ENCODE data around the gene PAFAH1B2. TPM values are rescaled to one million over a fixed set of nuclear protein-coding genes. Genes with fewer than 3 reads are reported as not detected.
"Not testable (repeated sequence)": the region's sequence is repeated elsewhere in the genome, so short reads cannot be mapped to it uniquely, and the experiment has no call there.

PAFAH1B2 gene
- total RNA-seq, 1 experiment from 2014 or later = 66.7 TPM

GRCh38 chr11:117122556-117122955 is 21.5 kb upstream of the PAFAH1B2 start:
- CTCF ChIA-PET = no interaction called here
- no peaks in the 10 kb centered on the region for H3K36me3 Mint-ChIP-seq (ENCODE audit: insufficient read depth, unreplicated experiment)
- H3K27me3 Mint-ChIP-seq (ENCODE audit: unreplicated experiment) = peaks cover 13% of the 10 kb centered on the region

GRCh38 chr11:117126223-117126965 is 17.7 kb upstream of the PAFAH1B2 start:
- CTCF ChIA-PET = no interaction called here
- BruUV-seq (replicated peaks) = no TSS peak
- Mint-ChIP-seq H3K36me3 (ENCODE audit: insufficient read depth, unreplicated experiment) (no peaks in the 10 kb centered on the region), H3K27me3 (ENCODE audit: unreplicated experiment) (peaks cover 13% of the 10 kb centered on the region), H3K9me3 (ENCODE audit: low read depth, unreplicated experiment) (no peaks in the 10 kb centered on the region), H3K27ac (ENCODE audit: unreplicated experiment) (no peak overlapping the region), H3K4me3 (ENCODE audit: low read depth, unreplicated experiment) (no peak overlapping the region), H3K4me1 (ENCODE audit: low read depth, unreplicated experiment) (no peaks in the 10 kb centered on the region)
- no peak for DNase-seq
- intact Hi-C loops (cut with micrococcal nuclease; ENCODE audit: unreplicated experiment) = no loop called here
- TF ChIP-seq, protein P1, sequence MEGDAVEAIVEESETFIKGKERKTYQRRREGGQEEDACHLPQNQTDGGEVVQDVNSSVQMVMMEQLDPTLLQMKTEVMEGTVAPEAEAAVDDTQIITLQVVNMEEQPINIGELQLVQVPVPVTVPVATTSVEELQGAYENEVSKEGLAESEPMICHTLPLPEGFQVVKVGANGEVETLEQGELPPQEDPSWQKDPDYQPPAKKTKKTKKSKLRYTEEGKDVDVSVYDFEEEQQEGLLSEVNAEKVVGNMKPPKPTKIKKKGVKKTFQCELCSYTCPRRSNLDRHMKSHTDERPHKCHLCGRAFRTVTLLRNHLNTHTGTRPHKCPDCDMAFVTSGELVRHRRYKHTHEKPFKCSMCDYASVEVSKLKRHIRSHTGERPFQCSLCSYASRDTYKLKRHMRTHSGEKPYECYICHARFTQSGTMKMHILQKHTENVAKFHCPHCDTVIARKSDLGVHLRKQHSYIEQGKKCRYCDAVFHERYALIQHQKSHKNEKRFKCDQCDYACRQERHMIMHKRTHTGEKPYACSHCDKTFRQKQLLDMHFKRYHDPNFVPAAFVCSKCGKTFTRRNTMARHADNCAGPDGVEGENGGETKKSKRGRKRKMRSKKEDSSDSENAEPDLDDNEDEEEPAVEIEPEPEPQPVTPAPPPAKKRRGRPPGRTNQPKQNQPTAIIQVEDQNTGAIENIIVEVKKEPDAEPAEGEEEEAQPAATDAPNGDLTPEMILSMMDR (IDR thresholded peaks at IDR 0.05; ENCODE audit: unreplicated experiment) = no peak

More at GRCh38 chr11:117122556-117122955, 21.5 kb upstream of the PAFAH1B2 start:
- TF ChIP-seq, protein P1 (IDR thresholded peaks at IDR 0.05; ENCODE audit: unreplicated experiment) = no peak
- BruUV-seq (replicated peaks) = no TSS peak
- no peak for DNase-seq
- no peak overlapping the region for H3K27ac Mint-ChIP-seq (ENCODE audit: unreplicated experiment)
- no peaks in the 10 kb centered on the region for H3K4me1 Mint-ChIP-seq (ENCODE audit: low read depth, unreplicated experiment)
- H3K4me3 Mint-ChIP-seq (ENCODE audit: low read depth, unreplicated experiment) = no peak overlapping the region
- no peaks in the 10 kb centered on the region for H3K9me3 Mint-ChIP-seq (ENCODE audit: low read depth, unreplicated experiment)
- intact Hi-C loops (cut with micrococcal nuclease; ENCODE audit: unreplicated experiment) = no loop called here

DNA sequence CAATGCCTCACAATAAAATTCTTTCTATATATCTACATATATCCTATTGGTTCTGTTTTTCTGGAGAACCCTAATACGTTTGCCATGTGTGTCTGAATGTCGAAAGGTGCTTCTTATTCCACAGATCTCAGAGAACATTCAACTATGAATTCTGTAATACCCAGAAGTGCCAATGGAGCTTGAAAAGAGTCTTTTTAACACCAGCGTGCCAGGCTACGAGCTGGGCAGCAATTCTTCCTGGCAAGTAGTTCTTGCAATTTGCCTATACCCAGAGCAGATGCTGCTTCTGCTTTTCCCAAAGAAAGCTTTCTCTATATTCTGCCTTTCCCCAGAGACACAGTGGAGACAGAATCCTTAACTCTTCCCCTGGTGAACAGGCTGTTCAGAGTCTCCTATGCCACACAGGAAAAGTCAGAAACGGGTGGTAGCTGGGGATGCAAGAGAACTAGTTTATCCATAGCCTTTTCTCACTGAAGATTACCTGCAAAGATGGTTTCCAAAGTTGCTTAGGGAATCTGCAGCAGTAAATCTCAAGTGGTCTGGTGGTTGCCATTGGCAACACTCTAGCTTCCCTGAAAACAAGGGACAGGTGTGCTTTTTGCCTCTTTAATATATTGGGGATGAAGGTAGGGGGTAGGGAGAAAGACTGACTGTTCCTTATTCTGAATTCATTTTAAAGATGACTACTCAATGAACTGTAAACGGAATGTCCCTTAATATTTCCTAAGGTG is 16.8 kb upstream of the PAFAH1B2 start:
- Mint-ChIP-seq H3K36me3 (ENCODE audit: insufficient read depth, unreplicated experiment) (no peaks in the 10 kb centered on the region), H3K4me3 (ENCODE audit: low read depth, unreplicated experiment) (no peak overlapping the region), H3K9me3 (ENCODE audit: low read depth, unreplicated experiment) (no peaks in the 10 kb centered on the region), H3K27ac (ENCODE audit: unreplicated experiment) (no peak overlapping the region), H3K4me1 (ENCODE audit: low read depth, unreplicated experiment) (no peaks in the 10 kb centered on the region), H3K27me3 (ENCODE audit: unreplicated experiment) (peaks cover 13% of the 10 kb centered on the region)
- DNase-seq = no peak
- intact Hi-C loops (cut with micrococcal nuclease; ENCODE audit: unreplicated experiment) = no loop called here
- BruUV-seq (replicated peaks) = no TSS peak
- TF ChIP-seq, protein P1 (IDR thresholded peaks at IDR 0.05; ENCODE audit: unreplicated experiment) = no peak
- CTCF ChIA-PET = interaction anchor here (0.7 kb wide), 2 partner anchors 85 to 107 kb away, joined by 4 to 7 read pairs; no protein-coding TSS in a partner anchor

DNA sequence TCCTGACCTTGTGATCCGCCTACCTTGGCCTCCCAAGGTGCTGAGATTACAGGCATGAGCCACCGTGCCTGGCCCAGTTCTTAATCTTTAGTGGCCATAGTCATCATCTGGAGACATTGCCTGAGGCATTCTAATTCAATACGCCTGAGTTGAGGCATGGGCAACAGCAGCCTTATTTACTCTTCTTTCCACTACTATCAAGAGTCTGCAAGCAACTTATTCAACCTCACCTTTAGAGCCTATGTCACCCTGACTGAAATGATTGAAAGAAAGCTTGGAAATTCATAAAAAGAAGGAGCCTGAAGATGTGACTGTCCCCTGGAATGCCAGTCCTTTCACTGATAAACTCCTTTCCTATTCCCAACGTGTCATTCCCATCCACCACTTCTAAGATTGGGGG is 15.8 kb upstream of the PAFAH1B2 start:
- CTCF ChIA-PET = no interaction called here
- H3K36me3 Mint-ChIP-seq (ENCODE audit: insufficient read depth, unreplicated experiment) = no peaks in the 10 kb centered on the region
- no peaks in the 10 kb centered on the region for H3K9me3 Mint-ChIP-seq (ENCODE audit: low read depth, unreplicated experiment)
- peaks cover 13% of the 10 kb centered on the region for H3K27me3 Mint-ChIP-seq (ENCODE audit: unreplicated experiment)
- TF ChIP-seq, protein P1 (IDR thresholded peaks at IDR 0.05; ENCODE audit: unreplicated experiment) = no peak
- no peak overlapping the region for H3K4me3 Mint-ChIP-seq (ENCODE audit: low read depth, unreplicated experiment)
- no peaks in the 10 kb centered on the region for H3K4me1 Mint-ChIP-seq (ENCODE audit: low read depth, unreplicated experiment)
- DNase-seq = no peak
- no TSS peak for BruUV-seq (replicated peaks)
- H3K27ac Mint-ChIP-seq (ENCODE audit: unreplicated experiment) = no peak overlapping the region
- intact Hi-C loops (cut with micrococcal nuclease; ENCODE audit: unreplicated experiment) = no loop called here

DNA sequence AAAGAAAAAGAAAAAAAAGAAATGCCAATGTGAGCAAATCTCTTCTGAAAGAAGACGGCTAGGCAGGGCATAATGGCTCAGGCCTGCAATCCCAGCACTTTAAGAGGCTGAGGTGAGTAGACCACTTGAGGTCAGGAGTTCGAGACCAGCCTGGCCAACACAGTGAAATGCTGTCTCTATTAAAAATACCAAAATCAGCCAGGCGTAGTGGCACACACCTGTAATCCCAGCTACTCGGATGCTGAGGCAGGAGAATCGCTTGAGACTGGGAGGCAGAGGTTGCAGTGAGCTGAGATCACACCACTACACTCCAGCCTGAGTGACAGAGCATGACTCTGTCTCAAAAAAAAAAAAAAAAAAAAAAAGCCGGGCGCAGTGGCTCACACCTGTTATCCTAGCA is 13.7 kb upstream of the PAFAH1B2 start:
- CTCF ChIA-PET = interaction anchor here (0.6 to 0.7 kb wide), 2 partner anchors 29 to 157 kb away, joined by 3 to 6 read pairs; no protein-coding TSS in a partner anchor
- not testable (repeated sequence) for H3K27me3 Mint-ChIP-seq (ENCODE audit: unreplicated experiment); DNase-seq

More for the DNA sequence above, 13.7 kb upstream of the PAFAH1B2 start:
- H3K4me1 Mint-ChIP-seq (ENCODE audit: low read depth, unreplicated experiment); BruUV-seq (replicated peaks); H3K4me3 Mint-ChIP-seq (ENCODE audit: low read depth, unreplicated experiment); H3K27ac Mint-ChIP-seq (ENCODE audit: unreplicated experiment); intact Hi-C loops (cut with micrococcal nuclease; ENCODE audit: unreplicated experiment); H3K36me3 Mint-ChIP-seq (ENCODE audit: insufficient read depth, unreplicated experiment); H3K9me3 Mint-ChIP-seq (ENCODE audit: low read depth, unreplicated experiment): not testable (repeated sequence)

Data from Calu3 (cell line).